IMR-90 (cell line): ENCODE data around the gene SMO. TPM values are rescaled to one million over a fixed set of nuclear protein-coding genes. Genes with fewer than 3 reads are reported as not detected.

Experiments used
- ATAC-seq: fragments of 200-7000 bp; cut with Tn5 transposase; 2 replicates; pipeline ENCODE4 v1.9.1; 2020; ENCODE audit warnings: low read depth, mild to moderate bottlenecking, moderate library complexity
- BruUV-seq: library from RNA; stranded (reverse); fragments of 400-500 nt; replicated peaks from 2 replicates; lab custom pipeline; 2021; lab: Mats Ljungman, UMichigan
- CTCF ChIA-PET: fragments of 300-600 bp; formaldehyde crosslinking; extraction: SDS; loops from one replicate; lab custom pipeline; 2021; ENCODE audit warnings: antibody characterized with exemption; lab: Yijun Ruan, JAX
- POLR2A ChIA-PET: fragments of 300-600 bp; sonication (Branson Sonifier 250); formaldehyde crosslinking; loops from one replicate; lab custom pipeline; 2022; ENCODE audit warnings: antibody characterized with exemption; ENCODE audit not compliant: unreplicated experiment; lab: Charles Lee
- DNase-seq: peaks from one replicate; pipeline ENCODE4 v3.0.0; 2013
- H2AFZ ChIP-seq: replicated peaks from 2 replicates; pipeline ENCODE3; 2013; ENCODE audit warnings: low read length, mild to moderate bottlenecking; ENCODE audit not compliant: poor library complexity
- H2AK5ac ChIP-seq: 2 replicates; pipeline ENCODE4 v1.6.1; 2013; ENCODE audit warnings: low read depth, low read length, inconsistent platforms
- H2AK9ac ChIP-seq: replicated peaks from 2 replicates; pipeline ENCODE3; 2013; ENCODE audit warnings: mild to moderate bottlenecking, low read depth, low read length, moderate library complexity; ENCODE audit not compliant: poor library complexity
- H2BK120ac ChIP-seq: 2 replicates; pipeline ENCODE4 v1.6.1; 2013; ENCODE audit warnings: low read depth, low read length, inconsistent platforms
- H2BK15ac ChIP-seq: 3 replicates; pipeline ENCODE4 v1.6.1; 2013; ENCODE audit warnings: low read depth, low read length, inconsistent platforms
- H2BK20ac ChIP-seq: 2 replicates; pipeline ENCODE4 v1.6.1; 2013; ENCODE audit warnings: low read depth, mild to moderate bottlenecking, inconsistent platforms, low read length, moderate library complexity
- H2BK5ac ChIP-seq: 2 replicates; pipeline ENCODE4 v1.6.1; 2013; ENCODE audit warnings: mild to moderate bottlenecking, low read depth, low read length, inconsistent platforms; ENCODE audit not compliant: poor library complexity, severe bottlenecking
- H3K14ac ChIP-seq: replicated peaks from 2 replicates; pipeline ENCODE4 v1.6.1; 2013; ENCODE audit warnings: low read depth, low read length, inconsistent platforms
- H3K18ac ChIP-seq: 2 replicates; pipeline ENCODE4 v1.6.1; 2013; ENCODE audit warnings: low read depth, low read length, control low read depth
- H3K23ac ChIP-seq: 2 replicates; pipeline ENCODE4 v1.6.1; 2013; ENCODE audit warnings: low read depth, low read length, inconsistent platforms
- H3K27ac ChIP-seq: 2 replicates; pipeline ENCODE4 v1.5.1; 2013; ENCODE audit warnings: mild to moderate bottlenecking, control low read depth, low read length; ENCODE audit not compliant: insufficient read depth
- H3K27me3 ChIP-seq: 2 replicates; pipeline ENCODE4 v1.6.1; 2013; ENCODE audit warnings: low read length; ENCODE audit not compliant: control insufficient read depth, insufficient read depth
- H3K36me3 ChIP-seq: 2 replicates; pipeline ENCODE4 v1.6.1; 2013; ENCODE audit warnings: low read length, mixed read lengths; ENCODE audit not compliant: control insufficient read depth, insufficient read depth
- H3K4ac ChIP-seq: 2 replicates; pipeline ENCODE4 v1.6.1; 2013; ENCODE audit warnings: low read depth, low read length, inconsistent platforms
- H3K4me1 ChIP-seq: 2 replicates; pipeline ENCODE4 v1.6.1; 2013; ENCODE audit warnings: low read length, mixed read lengths; ENCODE audit not compliant: control insufficient read depth, insufficient read depth
- H3K4me2 ChIP-seq: 2 replicates; pipeline ENCODE4 v1.6.1; 2013; ENCODE audit warnings: low read depth, mild to moderate bottlenecking, control low read depth, low read length, moderate library complexity
- H3K4me3 ChIP-seq: 2 replicates; pipeline ENCODE4 v1.5.1; 2013; ENCODE audit warnings: low read depth, mild to moderate bottlenecking, control low read depth, low read length, moderate library complexity; ENCODE audit not compliant: insufficient read depth
- H3K56ac ChIP-seq: 2 replicates; pipeline ENCODE4 v1.6.1; 2013; ENCODE audit warnings: low read length, inconsistent platforms; ENCODE audit not compliant: insufficient read depth; ENCODE audit errors: extremely low read depth
- H3K79me1 ChIP-seq, 2 experiments: 2 replicates each; pipeline ENCODE4 v1.6.1; 2013; ENCODE audit warnings: low read length in 2 of 2, inconsistent platforms in 1 of 2, low read depth in 1 of 2
- H3K9ac ChIP-seq: 2 replicates; pipeline ENCODE4 v1.6.1; 2013; ENCODE audit warnings: low read depth, low read length, control low read depth
- H3K9me1 ChIP-seq: 2 replicates; pipeline ENCODE4 v1.6.1; 2013; ENCODE audit warnings: low read length, inconsistent platforms; ENCODE audit not compliant: insufficient read depth
- H3K9me3 ChIP-seq: 2 replicates; pipeline ENCODE4 v1.6.1; 2013; ENCODE audit warnings: low read length; ENCODE audit not compliant: control insufficient read depth, insufficient read depth
- H4K20me1 ChIP-seq: 2 replicates; pipeline ENCODE4 v1.6.1; 2013; ENCODE audit warnings: low read length, inconsistent platforms; ENCODE audit not compliant: insufficient read depth
- H4K5ac ChIP-seq: 2 replicates; pipeline ENCODE4 v1.6.1; 2013; ENCODE audit warnings: mild to moderate bottlenecking, low read depth, low read length, control low read depth
- H4K8ac ChIP-seq, 2 experiments: 2 replicates each; pipeline ENCODE4 v1.6.1; 2013; ENCODE audit warnings: low read depth in 2 of 2, low read length in 2 of 2, control low read depth in 1 of 2, inconsistent platforms in 1 of 2
- H4K91ac ChIP-seq: 2 replicates; pipeline ENCODE4 v1.6.1; 2013; ENCODE audit warnings: low read depth, low read length, inconsistent platforms; ENCODE audit not compliant: insufficient read depth
- BHLHE40 ChIP-seq: fragments of 150-350 bp; IDR thresholded peaks from 2 replicates; pipeline ENCODE4 v1.6.1; 2016; ENCODE audit warnings: mild to moderate bottlenecking, low read depth, low read length
- CEBPB ChIP-seq: IDR thresholded peaks from 2 replicates; pipeline ENCODE4 v1.6.1; 2012; ENCODE audit warnings: low read depth, low read length, improper control_type of control experiment
- CHD1 ChIP-seq: IDR thresholded peaks from 2 replicates; pipeline ENCODE4 v1.6.1; 2012; ENCODE audit warnings: low read depth, low read length, improper control_type of control experiment
- CTCF ChIP-seq: conservative IDR thresholded peaks from 2 replicates; pipeline ENCODE4 v1.5.1; 2012; ENCODE audit warnings: mild to moderate bottlenecking, low read depth, low read length, improper control_type of control experiment
- MAFK ChIP-seq: IDR thresholded peaks from 2 replicates; pipeline ENCODE4 v1.6.1; 2012; ENCODE audit warnings: low read depth, low read length, improper control_type of control experiment
- MAZ ChIP-seq: IDR thresholded peaks from 2 replicates; pipeline ENCODE4 v1.6.1; 2012; ENCODE audit warnings: low read depth, mild to moderate bottlenecking, low read length, improper control_type of control experiment, moderate library complexity, borderline replicate concordance
- MXI1 ChIP-seq: IDR thresholded peaks from 2 replicates; pipeline ENCODE4 v1.6.1; 2012; ENCODE audit warnings: low read depth, mild to moderate bottlenecking, low read length, moderate library complexity, borderline replicate concordance
- NFE2L2 ChIP-seq: fragments of 150-350 bp; IDR thresholded peaks from 2 replicates; pipeline ENCODE4 v1.6.1; 2016; ENCODE audit warnings: low read depth, mild to moderate bottlenecking, low read length
- POLR2A ChIP-seq: IDR thresholded peaks from 2 replicates; pipeline ENCODE4 v1.6.1; 2012; ENCODE audit warnings: mild to moderate bottlenecking, low read depth, low read length
- RAD21 ChIP-seq: IDR thresholded peaks from 2 replicates; pipeline ENCODE4 v1.6.1; 2012; ENCODE audit warnings: low read length, improper control_type of control experiment
- RCOR1 ChIP-seq: IDR thresholded peaks from 2 replicates; pipeline ENCODE4 v1.6.1; 2012; ENCODE audit warnings: mild to moderate bottlenecking, low read length, improper control_type of control experiment; ENCODE audit not compliant: insufficient replicate concordance
- RFX5 ChIP-seq: IDR thresholded peaks from 2 replicates; pipeline ENCODE4 v1.8.0; 2012; ENCODE audit warnings: low read depth, mild to moderate bottlenecking, low read length, moderate library complexity
- SMC3 ChIP-seq: fragments of 150-350 bp; IDR thresholded peaks from 2 replicates; pipeline ENCODE4 v1.6.1; 2016; ENCODE audit warnings: low read depth, mild to moderate bottlenecking, antibody characterized with exemption, low read length, moderate library complexity
- USF2 ChIP-seq: fragments of 150-350 bp; IDR thresholded peaks from 2 replicates; pipeline ENCODE4 v1.6.1; 2017; ENCODE audit warnings: mild to moderate bottlenecking, antibody characterized with exemption, low read length, low read depth
- whole genome bisulfite sequencing, 2 experiments: methylation state at CpG; one replicate each; pipeline versions ENCODE4 v1.1.5 to v1.1.7; 2013; ENCODE audit warnings: missing lambda C conversion rate in 2 of 2; ENCODE audit not compliant: insufficient read length in 1 of 2; ENCODE audit errors: extremely low coverage in 2 of 2; 5-methylcytosine and 5-hydroxymethylcytosine counted together
- dilution Hi-C: fragments of 300-500 bp; cut with HindIII; formaldehyde crosslinking; loops from one replicate; pipeline ENCODE4 v1.14.3; 2018; ENCODE audit warnings: low sequenced_read_pairs; ENCODE audit not compliant: unreplicated experiment
- in situ Hi-C: fragments of 300-500 bp; cut with MboI; formaldehyde crosslinking; loops from 3 replicates; pipeline ENCODE4 v1.14.3; 2019; ENCODE audit warnings: low sequenced_read_pairs, inconsistent platforms, mixed read lengths
- intact Hi-C: fragments of 100-400 bp; cut with micrococcal nuclease; formaldehyde crosslinking; loops from 2 replicates; pipeline ENCODE4 v1.10.0; 2022
- polyA plus RNA-seq, 3 experiments: library from polyadenylated mRNA; depleted of rRNA; stranded (reverse); fragments of >200 nt; gene quantifications; 2 replicates each; pipeline ENCODE4 v1.2.3, GENCODE V29; 2012; ENCODE audit warnings: low replicate concordance in 1 of 3
- total RNA-seq: library from RNA; depleted of rRNA; stranded (reverse); fragments of >200 nt; gene quantifications from 2 replicates; pipeline ENCODE4 v1.2.3, GENCODE V29; 2012
- TF ChIP-seq, protein P1 (sequence below): fragments of 150-350 bp; IDR thresholded peaks from 2 replicates; pipeline ENCODE4 v1.6.1; 2016; ENCODE audit warnings: low read depth, mild to moderate bottlenecking, low read length, moderate library complexity, borderline replicate concordance

Gene SMO
- total and polyA plus RNA-seq, 2 of the 4 experiments (the other 2 are of a cell fraction): 18.5 to 24.7 TPM

DNA sequence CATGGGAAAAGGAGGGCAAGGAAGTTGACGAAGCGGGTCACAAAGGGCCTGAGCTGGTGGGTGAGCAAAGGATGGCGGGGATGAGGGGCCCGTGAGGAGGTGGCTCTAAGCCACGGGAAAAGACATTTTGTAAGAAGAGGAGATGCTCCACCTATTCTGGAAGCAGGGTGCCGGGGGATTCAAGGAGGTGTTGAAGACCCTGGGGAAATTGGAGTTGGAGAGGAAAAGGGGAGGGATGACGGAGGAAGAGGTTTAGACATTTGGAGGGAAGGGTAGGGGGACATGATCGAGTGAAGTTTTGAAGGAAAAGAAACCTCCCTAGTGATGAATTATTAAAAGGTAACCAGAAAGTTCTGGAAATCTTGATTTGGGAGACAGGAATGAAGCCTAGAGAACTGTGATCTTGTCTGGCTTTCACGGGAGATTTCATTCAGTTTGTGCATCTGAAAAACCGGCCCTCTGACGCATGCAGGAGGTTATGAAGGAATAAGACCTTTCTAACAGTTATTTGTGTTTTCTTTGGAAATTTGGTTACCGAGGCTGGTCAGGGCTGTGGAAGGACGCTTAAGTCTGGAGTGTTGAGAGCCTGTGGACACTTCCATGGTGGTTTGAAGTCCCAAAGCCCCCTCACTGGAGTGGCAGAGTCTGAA lies 1.4 kb downstream of the SMO start:
- Histone ChIP-seq H3K36me3 (no peaks in the 10 kb centered on the region), H2BK15ac (no peak overlapping the region), H2BK20ac (no peak overlapping the region), H3K79me1 (peaks cover 18 to 45% of the 10 kb centered on the region in 2 experiments; a peak in 3 of 4 replicates), H2AFZ (peak overlapping the region; percentile 94), H2AK5ac (no peak overlapping the region), H3K27me3 (peaks cover 11% of the 10 kb centered on the region), H3K18ac (no peak overlapping the region; the same call in 1 of the 2 replicates), H4K5ac (0 out of 2 replicates have a peak overlapping the region, but pooled peaks have one; percentile 22), H3K27ac (peak overlapping the region; percentile 58), H3K9me1 (peaks cover 10% of the 10 kb centered on the region), H3K4me2 (peak overlapping the region; percentile 98), H3K9me3 (no peaks in the 10 kb centered on the region), H4K20me1 (peaks cover 41% of the 10 kb centered on the region), H3K23ac (peak overlapping the region; percentile 86), H3K4ac (no peak overlapping the region; the same call in 1 of the 2 replicates), H3K56ac (no peak overlapping the region), H4K91ac (peak overlapping the region; percentile 56; the same call in 1 of the 2 replicates), H3K14ac (peak overlapping the region; percentile 88), H3K4me1 (peaks cover 6% of the 10 kb centered on the region), H3K4me3 (peak overlapping the region; percentile 93), H4K8ac (no peak overlapping the region; a peak in 1 of 4 replicates), H3K9ac (peak overlapping the region; percentile 84), H2BK120ac (no peak overlapping the region), H2BK5ac (no peak overlapping the region), H2AK9ac (peak overlapping the region; percentile 60)
- in situ Hi-C loops: no loop called here
- WGBS, 2 experiments: 0% methylated on average over 6 of the region's 13 CpGs; no CpG with 5 or more reads in 1 of the 2 experiments
- intact Hi-C loops: no loop called here
- peak; percentile 2; the same call in 1 of the 2 replicates for ATAC-seq
- ChIA-PET POLR2A (no interaction called here), CTCF (no interaction called here)
- dilution Hi-C loops: no loop called here
- peak; percentile 23 for DNase-seq
- BruUV-seq: no TSS peak
- TF ChIP-seq CEBPB (no peak), MAFK (no peak), CHD1 (no peak), SMC3 (no peak), NFE2L2 (no peak), CTCF (no peak), MAZ (no peak), RFX5 (no peak), BHLHE40 (no peak), MXI1 (no peak), POLR2A (no peak), RCOR1 (no peak), RAD21 (no peak), USF2 (no peak)
- TF ChIP-seq, protein P1, sequence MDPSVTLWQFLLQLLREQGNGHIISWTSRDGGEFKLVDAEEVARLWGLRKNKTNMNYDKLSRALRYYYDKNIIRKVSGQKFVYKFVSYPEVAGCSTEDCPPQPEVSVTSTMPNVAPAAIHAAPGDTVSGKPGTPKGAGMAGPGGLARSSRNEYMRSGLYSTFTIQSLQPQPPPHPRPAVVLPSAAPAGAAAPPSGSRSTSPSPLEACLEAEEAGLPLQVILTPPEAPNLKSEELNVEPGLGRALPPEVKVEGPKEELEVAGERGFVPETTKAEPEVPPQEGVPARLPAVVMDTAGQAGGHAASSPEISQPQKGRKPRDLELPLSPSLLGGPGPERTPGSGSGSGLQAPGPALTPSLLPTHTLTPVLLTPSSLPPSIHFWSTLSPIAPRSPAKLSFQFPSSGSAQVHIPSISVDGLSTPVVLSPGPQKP: no peak
